HG03196 (cell line): Measurements from ENCODE around the gene ZNF512.
"Not testable (repeated sequence)": the region's sequence is repeated elsewhere in the genome, so short reads cannot be mapped to it uniquely, and the experiment has no call there.

Experiments
- ATAC-seq: cut with Tn5 transposase; IDR thresholded peaks from one replicate; pipeline ENCODE4 v1.9.1; 2021; ENCODE audit not compliant: unreplicated experiment

ZNF512 gene

GRCh38 chr2:27582129-27582694 lies 630 bp upstream of the ZNF512 start:
- no peak for ATAC-seq

DNA sequence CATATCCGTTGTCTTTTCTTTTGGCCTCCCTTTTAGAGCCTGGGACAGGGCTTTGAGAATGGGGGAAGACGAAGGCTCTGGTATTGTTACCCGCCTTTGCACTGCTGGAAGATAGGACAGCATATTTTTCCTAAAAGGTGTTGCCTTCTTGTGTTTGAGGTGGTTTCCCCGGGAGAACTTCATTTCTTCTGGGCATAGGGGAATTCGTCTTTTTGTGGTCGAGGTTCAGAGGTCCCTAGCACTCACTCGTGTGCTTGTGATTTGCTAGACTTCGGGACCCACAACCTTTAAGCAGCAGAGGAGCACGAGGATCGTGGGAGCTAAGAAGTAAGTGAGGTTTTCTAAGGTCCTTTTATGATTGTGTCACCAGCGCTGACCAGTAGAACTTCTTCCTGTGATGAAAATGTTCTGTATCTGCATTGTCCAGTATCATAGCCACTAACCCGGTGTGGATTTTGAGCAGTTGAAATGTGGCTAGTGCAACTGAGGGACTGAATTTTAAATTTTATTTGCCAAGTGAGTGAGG lies 611 bp downstream of the ZNF512 start:
- ATAC-seq, result no peak

DNA sequence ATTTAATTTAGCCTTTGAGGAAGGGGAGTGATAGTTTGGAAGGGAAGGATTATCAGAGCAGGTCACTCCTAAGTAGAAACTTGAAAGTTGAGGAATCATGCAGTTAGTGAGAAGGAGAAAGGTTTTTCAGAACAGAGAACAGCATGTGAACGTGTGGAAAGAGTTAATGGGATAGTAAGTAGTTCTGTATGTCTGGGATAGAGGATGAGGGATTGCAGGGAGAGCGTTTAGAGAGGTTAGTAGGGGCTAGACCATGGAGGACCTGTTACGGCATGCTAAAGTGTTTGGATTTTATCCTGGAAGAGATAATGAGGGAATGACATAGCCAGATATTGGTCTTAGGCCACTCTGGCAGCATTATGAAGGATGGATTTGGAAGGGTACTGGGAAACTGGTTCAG lies 1.8 kb downstream of the ZNF512 start:
- no peak for ATAC-seq

DNA sequence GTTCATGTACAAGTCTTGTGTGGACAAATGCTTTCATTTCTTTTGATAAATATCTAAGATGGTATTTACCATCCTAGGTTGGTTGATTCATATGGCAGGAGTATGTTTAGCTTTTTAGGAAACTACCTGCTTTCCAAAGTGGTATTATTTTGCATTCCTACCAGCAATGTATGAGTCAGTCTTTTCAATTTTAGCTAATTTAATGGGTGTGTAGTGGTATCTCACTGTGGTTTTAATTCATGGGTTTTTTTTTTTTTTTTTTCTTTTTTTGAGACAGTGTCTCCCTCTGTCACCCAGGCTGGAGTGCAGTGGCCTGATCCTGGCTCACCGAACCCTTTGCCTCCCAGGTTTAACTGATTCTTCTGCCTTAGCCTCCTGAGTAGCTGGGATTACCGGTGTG lies 4.2 kb downstream of the ZNF512 start:
- no peak for ATAC-seq

DNA sequence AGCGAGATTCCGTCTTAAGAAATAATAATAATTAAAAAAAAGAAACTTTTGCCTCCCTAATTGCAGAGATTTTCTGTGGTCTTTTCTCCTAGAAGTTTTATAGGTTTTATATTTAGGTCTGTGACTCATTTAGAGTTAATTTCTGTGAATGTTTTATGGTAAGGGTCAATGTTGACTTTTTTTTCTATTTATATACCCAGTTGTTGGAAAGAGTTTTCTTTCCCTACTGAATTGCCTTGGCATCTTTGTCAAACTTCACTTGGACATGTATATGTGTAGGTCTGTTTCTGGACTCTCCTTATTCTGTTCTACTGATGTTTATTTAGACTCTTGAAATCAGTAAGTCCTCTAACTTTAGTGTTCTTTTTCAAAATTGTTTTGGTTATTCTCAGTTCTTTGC lies 5.5 kb downstream of the ZNF512 start:
- no peak for ATAC-seq

GRCh38 chr2:27591745-27592144 lies 8.9 kb downstream of the ZNF512 start:
- ATAC-seq, result no peak

DNA sequence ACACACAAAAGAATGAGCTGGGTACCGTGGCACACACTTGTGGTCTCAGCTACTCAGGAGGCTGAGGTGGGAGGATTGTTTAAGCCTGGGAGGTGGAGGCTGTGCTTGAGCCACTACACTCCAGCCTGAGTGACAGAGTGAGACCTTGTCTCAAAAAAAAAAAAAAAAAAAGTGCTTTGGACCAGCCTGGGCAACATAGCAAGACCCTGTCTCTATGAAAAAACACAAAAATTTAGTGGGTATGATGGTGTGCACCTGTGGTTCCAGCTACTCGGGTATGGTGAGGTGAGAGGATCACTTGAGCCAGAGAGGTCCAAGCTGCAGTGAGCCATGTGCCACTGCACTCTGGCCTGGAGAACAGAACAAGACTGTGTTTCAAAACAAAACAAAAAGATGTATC lies 10.4 kb downstream of the ZNF512 start:
- no peak for ATAC-seq

- not testable (repeated sequence) for ATAC-seq
These were observed 11.3 kb downstream of the ZNF512 start for GRCh38 chr2:27594020-27594703.

GRCh38 chr2:27595412-27595811 lies 12.6 kb downstream of the ZNF512 start:
- not testable (repeated sequence) for ATAC-seq

DNA sequence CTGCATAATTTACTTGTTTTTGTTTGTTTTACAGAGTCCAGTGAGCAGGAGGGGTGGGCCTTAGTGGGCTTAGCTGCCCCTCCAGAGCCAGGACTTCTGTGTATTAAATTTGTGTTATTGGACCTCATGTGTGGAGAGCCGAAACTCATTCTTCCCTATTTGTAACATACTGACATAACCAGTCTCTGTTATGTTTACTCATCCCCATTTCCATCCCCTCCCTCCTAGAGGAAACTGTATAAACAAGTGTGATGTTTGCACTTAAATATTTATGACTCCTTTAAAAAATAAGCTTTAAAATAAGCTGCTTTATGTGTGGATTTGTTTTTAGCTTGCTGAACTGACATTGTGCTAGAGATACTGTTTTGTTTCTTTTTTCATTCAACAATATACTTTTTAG lies 13.8 kb downstream of the ZNF512 start:
- ATAC-seq, result no peak

GRCh38 chr2:27606611-27607010 lies 23.8 kb downstream of the ZNF512 start:
- no peak for ATAC-seq

DNA sequence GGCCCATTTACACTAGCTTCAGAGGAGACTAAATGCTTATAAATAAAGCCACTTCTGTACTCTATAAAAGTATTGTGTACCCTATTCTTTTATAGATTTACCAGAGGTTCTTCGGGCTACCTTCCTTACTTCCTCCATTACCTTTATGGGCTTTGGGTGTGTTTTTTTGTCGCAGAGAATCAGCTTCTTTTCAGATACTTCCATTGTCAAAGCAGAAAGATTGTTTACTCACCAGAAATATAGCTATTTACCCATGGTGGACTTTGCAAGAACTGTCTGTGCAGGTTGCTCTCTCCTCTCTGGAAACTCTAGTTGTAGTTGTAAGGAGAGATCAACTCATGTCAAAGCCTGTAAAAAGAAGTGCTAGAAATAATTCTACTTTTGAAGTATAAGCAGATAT lies 31.1 kb downstream of the ZNF512 start:
- no peak for ATAC-seq

DNA sequence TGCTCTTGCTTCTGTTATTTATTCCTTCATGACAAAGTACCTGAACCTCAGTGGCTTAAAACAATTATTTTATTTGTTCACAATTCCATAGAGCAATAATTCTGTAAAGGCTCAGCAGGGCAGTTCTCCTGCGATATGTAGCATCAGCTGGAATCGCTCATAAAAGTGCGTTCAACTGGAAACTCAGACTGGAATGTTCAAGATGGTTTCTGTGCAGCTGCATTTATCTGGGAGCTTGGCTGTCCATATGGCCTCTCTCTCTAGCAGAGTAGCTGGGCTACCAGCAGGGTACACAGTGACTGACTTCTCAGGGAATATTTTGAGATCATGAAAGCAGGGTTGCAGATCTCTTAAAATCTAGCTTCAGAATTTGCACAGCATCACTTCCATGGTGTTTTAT lies 32.5 kb downstream of the ZNF512 start:
- ATAC-seq, result no peak

GRCh38 chr2:27621524-27621923 lies 38.7 kb downstream of the ZNF512 start:
- ATAC-seq, result no peak

DNA sequence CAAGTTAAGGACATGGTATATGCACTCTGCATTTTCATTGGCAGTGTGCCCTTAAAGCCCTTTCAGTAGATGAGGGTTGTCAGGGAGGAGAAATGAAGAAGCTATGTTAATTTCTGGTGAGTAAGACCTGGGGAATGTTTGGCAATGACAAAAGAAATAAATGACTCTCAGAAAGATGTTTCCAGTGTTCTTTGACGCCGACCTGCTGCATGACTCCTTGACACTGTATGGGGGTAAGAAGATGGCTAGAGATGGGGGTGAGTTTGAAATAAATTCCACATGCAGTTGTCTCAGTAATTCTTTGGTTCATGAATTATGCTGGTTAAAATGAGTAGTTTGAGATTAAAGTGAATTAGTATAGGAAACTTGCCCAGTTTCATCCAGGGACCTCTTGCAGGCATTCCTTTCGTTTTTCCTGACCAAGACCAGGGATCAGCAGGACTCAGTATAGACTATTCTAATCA lies 40.1 kb downstream of the ZNF512 start:
- no peak for ATAC-seq

DNA sequence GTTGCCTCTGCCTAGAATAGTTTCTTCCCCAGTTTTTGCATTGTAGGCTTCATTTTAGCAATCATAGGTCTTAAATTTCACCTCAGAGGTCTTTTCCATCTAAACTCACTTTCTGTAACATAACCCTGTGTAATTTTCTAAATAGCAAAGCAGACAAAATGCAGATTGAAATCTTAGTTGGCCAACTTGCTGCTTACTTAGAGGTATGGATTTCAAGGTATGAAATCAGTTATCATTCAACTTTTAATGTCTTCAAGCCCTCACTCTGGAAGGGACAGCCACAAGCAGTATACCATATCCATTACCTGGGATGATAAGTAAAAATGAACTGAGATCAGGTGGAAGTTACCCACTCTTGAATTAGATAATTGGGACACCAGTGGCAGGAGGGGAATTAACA lies 42.1 kb downstream of the ZNF512 start:
- no peak for ATAC-seq

DNA sequence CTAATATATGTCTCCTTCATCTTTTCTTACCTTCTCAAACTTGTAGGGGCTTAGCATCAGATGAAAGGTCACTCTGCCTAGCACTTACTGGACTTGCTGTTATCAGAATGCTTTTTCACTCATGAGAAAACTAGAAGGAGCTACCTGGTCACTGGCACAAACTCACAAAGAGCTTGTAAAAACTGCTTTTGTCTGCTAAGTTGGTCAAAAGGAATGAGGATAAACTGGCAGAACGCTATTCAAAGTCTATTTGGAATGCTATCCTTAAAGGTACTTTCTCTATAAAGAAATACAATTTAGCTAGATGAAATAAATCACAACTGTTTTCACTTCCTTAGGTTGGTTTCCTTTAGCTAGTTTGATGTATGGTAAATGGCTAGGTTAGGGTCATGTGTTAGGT lies 43.5 kb downstream of the ZNF512 start:
- ATAC-seq, result not testable (repeated sequence)

DNA sequence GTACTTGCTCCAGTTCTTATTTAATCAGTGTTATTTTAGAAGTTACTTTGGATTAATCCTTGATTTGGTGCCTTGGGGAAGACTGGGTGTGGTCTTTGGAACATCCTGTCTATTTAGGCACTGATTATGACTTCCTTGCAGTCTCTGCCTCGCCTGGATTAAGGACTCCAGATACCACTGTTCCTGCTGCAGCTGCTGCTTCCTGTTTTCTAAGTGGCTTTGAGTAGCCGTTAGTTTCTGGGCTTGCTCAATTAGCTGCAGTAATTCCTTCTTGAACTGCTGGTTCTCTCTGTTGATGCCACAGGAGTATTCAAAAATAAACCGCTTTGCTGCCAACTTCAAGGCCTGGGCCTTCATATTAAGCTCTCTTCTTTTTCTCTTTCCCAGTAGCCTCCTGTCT lies 44.1 kb downstream of the ZNF512 start:
- not testable (repeated sequence) for ATAC-seq

- ATAC-seq, result no peak
These were observed 45.3 kb downstream of the ZNF512 start for GRCh38 chr2:27627963-27628766.

- peak; percentile 97 for ATAC-seq
These were observed 46.2 kb downstream of the ZNF512 start, which contains the start of the genes CCDC121 and GPN1 for GRCh38 chr2:27628767-27629709. TSS of gene CCDC121 (minus strand) at chr2:27629012. CDS start at chr2:27627799, 1,213 bp downstream. TSS of gene GPN1 (plus strand) at chr2:27629050. CDS start at chr2:27629059, 9 bp downstream.
